Nephron (organoid): ENCODE results near the gene CORO2A.

Source experiments
- H3K27ac Mint-ChIP-seq, 3 experiments: 2 replicates each; pipeline ENCODE4 v1.8.0; 2020; ENCODE audit warnings: mixed read lengths in 3 of 3, mild to moderate bottlenecking in 2 of 3, moderate library complexity in 1 of 3
- H3K27me3 Mint-ChIP-seq: 2 replicates; pipeline ENCODE4 v1.8.0; 2021; ENCODE audit warnings: low read depth, mild to moderate bottlenecking, moderate library complexity, mixed read lengths
- H3K36me3 Mint-ChIP-seq: 2 replicates; pipeline ENCODE4 v1.8.0; 2020; ENCODE audit warnings: low read depth, mixed read lengths
- H3K4me1 Mint-ChIP-seq: 2 replicates; pipeline ENCODE4 v1.8.0; 2020; ENCODE audit warnings: mixed read lengths
- H3K4me3 Mint-ChIP-seq, 3 experiments: 2 replicates each; pipeline ENCODE4 v1.8.0; 2020; ENCODE audit warnings: mild to moderate bottlenecking in 3 of 3, mixed read lengths in 3 of 3, moderate library complexity in 2 of 3
- H3K9me3 Mint-ChIP-seq: 2 replicates; pipeline ENCODE4 v1.8.0; 2020; ENCODE audit warnings: mixed read lengths
- TF ChIP-seq, protein P1 (sequence below), 3 experiments: fragments of 200-600 bp; sonication (generic); IDR thresholded peaks; one replicate each; pipeline ENCODE4 v1.5.0; 2021; ENCODE audit warnings: antibody characterized with exemption in 3 of 3; ENCODE audit not compliant: unreplicated experiment in 3 of 3

Gene CORO2A

DNA sequence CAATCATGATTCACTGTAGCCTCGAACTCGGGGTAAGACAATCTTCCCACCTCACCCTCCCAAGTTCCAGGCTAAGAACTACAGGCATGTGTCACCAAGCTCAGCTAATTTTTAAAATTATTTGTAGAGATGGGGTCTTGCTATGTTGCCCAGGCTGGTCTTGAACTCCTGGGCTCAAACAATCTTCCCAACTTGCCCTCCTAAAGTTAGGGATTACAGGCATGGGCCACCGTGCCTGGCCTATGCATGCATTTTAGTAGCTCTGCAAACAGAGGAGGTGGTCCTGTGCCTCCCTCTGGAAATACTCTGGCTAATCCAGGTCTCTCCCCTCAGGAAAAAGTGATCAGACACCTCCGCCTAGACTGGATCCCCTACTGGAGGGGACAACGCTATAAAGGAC lies 51.9 kb downstream of the CORO2A start:
- H3K4me1 Mint-ChIP-seq: no peaks in the 10 kb centered on the region
- peaks cover 9% of the 10 kb centered on the region for H3K27me3 Mint-ChIP-seq
- TF ChIP-seq, protein P1, sequence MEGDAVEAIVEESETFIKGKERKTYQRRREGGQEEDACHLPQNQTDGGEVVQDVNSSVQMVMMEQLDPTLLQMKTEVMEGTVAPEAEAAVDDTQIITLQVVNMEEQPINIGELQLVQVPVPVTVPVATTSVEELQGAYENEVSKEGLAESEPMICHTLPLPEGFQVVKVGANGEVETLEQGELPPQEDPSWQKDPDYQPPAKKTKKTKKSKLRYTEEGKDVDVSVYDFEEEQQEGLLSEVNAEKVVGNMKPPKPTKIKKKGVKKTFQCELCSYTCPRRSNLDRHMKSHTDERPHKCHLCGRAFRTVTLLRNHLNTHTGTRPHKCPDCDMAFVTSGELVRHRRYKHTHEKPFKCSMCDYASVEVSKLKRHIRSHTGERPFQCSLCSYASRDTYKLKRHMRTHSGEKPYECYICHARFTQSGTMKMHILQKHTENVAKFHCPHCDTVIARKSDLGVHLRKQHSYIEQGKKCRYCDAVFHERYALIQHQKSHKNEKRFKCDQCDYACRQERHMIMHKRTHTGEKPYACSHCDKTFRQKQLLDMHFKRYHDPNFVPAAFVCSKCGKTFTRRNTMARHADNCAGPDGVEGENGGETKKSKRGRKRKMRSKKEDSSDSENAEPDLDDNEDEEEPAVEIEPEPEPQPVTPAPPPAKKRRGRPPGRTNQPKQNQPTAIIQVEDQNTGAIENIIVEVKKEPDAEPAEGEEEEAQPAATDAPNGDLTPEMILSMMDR (IDR thresholded peaks at IDR 0.05; ENCODE audit: unreplicated experiment in 3 of 3): no peak
- no peak overlapping the region for H3K4me3 Mint-ChIP-seq
- H3K27ac Mint-ChIP-seq: no peak overlapping the region
- H3K36me3 Mint-ChIP-seq: no peaks in the 10 kb centered on the region
- no peaks in the 10 kb centered on the region for H3K9me3 Mint-ChIP-seq

DNA sequence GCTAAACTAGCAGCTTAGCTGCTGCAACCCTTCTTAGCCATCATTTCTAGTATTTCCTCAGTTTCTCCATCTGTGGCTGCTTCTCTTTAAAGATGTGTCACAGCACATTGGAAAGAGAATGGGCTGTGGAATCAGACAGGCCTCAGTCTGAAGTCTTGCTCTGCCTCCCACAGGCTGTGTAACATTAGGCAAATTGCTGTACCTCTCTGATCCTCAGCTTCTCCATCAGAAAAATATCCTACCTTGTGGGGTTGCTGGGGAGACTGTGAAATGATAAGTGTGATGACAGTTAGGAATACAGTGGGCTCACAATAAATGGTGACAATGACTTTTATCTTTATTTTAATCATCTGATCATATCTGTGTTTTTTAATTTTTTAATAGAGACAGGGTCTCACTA lies 55.9 kb downstream of the CORO2A start:
- TF ChIP-seq, protein P1 (IDR thresholded peaks at IDR 0.05; ENCODE audit: unreplicated experiment in 3 of 3): no peak
- Mint-ChIP-seq H3K27me3 (peaks cover 9% of the 10 kb centered on the region), H3K27ac (no peak overlapping the region), H3K9me3 (no peaks in the 10 kb centered on the region), H3K36me3 (no peaks in the 10 kb centered on the region), H3K4me1 (no peaks in the 10 kb centered on the region), H3K4me3 (no peak overlapping the region)

DNA sequence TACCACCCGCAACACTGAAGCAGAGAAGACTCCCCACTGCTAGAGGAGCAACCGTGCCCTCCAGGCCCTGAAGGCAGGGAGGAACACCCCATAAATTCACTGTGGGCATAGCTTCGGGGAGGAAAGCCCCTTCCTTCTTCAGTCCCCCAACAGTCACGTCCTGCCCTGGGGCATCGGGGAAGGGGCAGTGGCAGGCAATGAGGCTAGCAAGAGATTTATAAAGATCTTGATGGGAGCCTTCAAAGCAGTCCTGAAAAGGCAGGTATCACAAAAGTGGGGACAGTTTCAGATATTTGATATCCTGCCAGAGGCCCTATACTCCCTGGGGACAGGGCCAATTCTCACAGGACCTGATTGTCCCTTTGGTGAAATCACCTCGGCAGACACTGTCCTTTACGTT lies 56.5 kb downstream of the CORO2A start:
- TF ChIP-seq, protein P1 (IDR thresholded peaks at IDR 0.05; ENCODE audit: unreplicated experiment in 3 of 3): no peak
- H3K27ac Mint-ChIP-seq: no peak overlapping the region
- H3K9me3 Mint-ChIP-seq: no peaks in the 10 kb centered on the region
- H3K36me3 Mint-ChIP-seq: no peaks in the 10 kb centered on the region
- H3K4me1 Mint-ChIP-seq: no peaks in the 10 kb centered on the region
- H3K27me3 Mint-ChIP-seq: peaks cover 9% of the 10 kb centered on the region
- no peak overlapping the region for H3K4me3 Mint-ChIP-seq

DNA sequence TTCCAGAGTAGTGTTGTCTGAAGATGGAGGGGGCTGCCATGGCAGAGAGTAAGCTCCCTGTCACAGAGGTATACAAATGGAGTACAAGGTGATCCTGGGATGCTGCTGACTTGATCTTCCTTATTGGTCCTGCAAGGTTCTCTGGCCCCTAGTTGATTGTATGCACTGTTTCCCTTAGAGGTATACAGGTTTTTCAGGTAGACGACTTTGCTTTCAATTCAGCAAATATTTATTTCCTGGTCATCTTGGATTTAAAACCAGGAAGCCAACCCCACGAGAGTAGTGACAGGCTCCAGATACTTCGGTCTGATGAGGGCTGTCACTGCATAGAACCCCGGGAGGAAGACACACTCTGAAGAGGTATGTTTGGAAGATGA lies 56.9 kb downstream of the CORO2A start:
- TF ChIP-seq, protein P1 (IDR thresholded peaks at IDR 0.05; ENCODE audit: unreplicated experiment in 3 of 3): no peak
- Mint-ChIP-seq H3K4me3 (no peak overlapping the region), H3K9me3 (no peaks in the 10 kb centered on the region), H3K36me3 (no peaks in the 10 kb centered on the region), H3K27me3 (peaks cover 9% of the 10 kb centered on the region), H3K27ac (no peak overlapping the region), H3K4me1 (no peaks in the 10 kb centered on the region)

DNA sequence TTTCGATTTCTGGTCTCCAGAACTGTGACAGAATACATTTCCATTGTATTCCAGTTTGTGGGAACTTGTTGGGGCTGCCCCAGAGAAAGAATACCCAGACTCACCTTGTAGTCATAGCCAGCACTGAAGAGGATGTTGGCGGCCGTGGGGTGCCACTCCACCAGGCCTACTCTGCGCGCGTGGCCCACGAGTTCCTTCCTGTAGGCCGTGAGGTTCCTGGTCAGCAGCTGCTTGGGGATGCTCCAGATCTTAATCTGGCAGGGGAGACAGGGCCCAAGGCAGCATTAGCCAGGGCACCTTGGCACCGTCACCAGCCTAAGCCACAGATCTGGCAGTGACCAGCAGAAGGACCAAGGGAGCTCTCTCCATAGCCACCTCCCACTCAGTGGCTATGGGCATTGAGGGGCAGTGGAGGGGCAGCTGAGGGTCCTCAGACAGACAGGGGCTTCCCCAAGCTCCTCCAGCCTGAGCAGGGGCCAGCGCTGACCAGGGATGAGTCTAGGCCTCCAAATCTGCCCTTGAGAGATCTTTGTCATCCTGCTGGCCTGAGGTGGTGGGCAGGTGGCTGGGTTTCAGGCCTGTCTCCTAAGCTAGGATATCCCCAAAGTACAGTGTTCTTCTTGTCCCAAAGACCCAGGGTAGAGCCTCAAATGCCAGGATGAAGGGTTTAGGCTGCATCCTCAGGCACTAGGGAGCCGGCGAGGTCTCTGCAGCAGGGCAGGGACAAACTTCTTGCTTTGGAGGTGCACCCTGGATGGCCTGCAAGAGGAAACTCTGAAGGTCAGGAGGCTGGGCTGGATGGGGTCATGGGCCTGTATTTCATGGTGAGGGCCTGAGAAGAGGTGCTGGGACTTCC lies 57.5 kb downstream of the CORO2A start:
- no peak overlapping the region for H3K4me3 Mint-ChIP-seq
- no peak overlapping the region for H3K27ac Mint-ChIP-seq
- no peaks in the 10 kb centered on the region for H3K9me3 Mint-ChIP-seq
- TF ChIP-seq, protein P1 (IDR thresholded peaks at IDR 0.05; ENCODE audit: unreplicated experiment in 3 of 3): no peak
- H3K36me3 Mint-ChIP-seq: no peaks in the 10 kb centered on the region
- no peaks in the 10 kb centered on the region for H3K4me1 Mint-ChIP-seq
- H3K27me3 Mint-ChIP-seq: peaks cover 7% of the 10 kb centered on the region
